Stimulated activated CD4-positive, alpha-beta T cell treated with anti-CD3 and anti-CD28 coated beads, Interleukin-1b, Interleukin-23, amount 100 ng/mL, for 1 hour (primary cell): Measurements from ENCODE around the gene TSHZ2.

Experiments used
- DNase-seq, 2 donors: peaks; one replicate each; pipeline ENCODE4 v3.0.0-alpha.2; 2020; ENCODE audit warnings: low read depth in 2 of 2

Gene TSHZ2

DNA sequence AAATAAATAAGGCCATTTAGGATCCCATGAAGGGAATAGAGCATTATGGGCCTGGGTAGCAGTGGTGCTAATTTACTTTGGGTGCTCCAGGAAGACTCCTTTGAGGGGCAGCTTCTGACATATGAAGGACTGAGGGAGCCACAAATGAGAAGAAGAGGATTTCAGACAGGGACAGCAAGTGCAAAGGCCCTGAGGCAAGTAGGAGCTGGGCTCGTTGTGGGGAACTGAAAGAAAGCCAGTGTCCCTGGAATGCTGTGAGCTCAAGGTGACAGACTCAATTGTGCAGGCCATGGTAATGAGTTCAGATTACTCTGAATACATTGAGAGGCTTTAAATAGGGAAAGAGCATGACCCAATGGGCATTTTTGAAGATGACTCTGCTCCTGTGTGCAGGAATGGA is 307.6 kb downstream of the TSHZ2 start:
- DNase-seq, result no peak

DNA sequence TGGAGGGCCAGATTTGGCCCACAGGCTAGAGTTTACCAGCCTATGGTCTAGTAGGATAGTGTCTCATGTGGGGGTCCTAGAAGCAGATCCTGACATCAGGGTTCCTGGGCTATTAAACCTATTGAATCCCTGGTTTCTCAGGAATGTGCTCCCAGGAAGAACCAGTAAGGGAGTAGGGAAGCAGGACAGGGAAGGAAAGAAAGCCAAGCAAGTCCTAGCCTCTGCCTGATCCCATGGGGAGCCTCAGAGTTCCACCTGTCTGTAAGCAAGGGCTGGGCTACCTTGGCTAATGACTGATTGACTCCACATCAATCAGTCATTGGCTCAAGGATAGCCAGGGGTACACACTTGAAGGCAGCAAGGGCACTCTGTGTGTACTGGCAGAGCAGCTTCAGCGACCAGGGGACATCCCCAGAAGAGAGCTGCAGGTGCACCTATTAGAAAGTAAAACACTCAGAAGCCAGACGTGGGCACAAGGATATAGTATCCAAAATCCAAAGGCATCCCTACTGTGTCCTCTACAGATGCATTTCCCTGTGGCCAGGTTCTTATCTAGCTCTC is 309.5 kb downstream of the TSHZ2 start:
- DNase-seq, result no peak

DNA sequence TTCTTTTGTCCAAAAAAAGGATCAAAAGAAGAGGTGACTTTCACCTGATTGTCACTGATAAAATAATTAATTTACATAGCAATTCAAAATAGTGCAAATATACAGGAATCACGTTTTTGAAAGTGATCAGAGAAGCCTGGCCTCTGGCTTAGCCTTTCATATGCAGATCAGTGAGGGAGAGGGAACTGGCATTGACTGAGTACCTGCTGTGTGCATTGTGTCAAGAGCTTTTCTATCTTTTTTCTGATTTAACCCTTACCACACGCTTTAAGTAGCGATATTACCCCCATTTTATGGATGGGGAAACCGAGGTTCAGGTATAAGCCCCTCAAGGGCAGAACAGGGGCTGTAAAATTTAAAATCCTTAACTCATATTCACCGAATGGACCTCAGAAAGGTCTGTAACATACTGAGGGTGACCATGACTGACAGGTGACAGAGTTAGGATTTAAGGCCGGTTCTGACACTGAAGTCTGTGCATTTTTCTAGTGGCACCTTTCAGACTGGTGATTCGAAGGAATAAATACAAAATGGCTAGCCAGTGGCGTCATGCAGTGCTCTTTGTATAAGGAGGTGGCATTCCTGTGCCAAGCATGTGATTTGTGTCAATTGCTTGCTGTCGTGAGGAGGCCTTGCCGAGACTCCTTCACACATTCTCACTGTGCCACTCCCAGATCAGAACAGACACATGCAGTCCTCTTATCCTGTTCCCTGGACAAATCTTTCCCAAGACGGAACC is 310.2 kb downstream of the TSHZ2 start:
- DNase-seq, result no peak

DNA sequence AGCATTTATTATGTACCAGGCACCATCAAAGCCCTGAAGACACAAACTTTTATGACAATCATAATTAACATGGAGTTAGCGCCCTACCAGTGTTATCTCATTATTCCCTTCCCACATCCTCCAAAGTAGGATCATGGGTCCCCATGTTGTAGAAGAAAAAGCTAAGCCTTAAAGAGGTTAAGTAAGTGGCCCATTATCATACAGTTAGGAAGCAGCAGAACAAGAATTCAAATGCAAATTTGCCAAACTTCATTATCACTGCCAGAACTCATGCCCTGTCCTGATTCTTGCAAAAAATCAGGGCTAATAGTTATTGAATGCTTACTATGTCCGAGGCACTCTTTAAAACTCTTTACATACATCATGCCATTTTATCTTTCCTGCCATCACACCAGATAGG is 310.9 kb downstream of the TSHZ2 start:
- DNase-seq, result no peak

DNA sequence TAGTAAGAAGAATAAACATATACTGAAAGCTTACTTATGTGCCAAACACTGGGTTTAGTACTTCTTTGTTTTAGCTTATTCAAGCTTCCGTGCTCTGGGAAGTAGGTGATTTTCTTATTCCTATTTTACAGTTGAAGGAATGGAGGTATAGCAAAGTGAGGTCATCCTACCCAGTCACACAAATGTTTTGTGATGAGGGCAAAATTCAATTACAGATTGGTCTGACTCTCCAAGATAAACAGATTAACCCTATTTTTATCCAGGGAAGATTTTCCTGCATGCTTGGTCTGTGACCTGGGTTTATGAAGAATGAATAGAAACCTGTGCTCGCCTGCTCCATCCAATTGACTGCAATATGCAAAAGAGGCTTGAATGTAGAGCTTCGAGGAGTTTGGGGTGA is 311.4 kb downstream of the TSHZ2 start:
- DNase-seq, result no peak

DNA sequence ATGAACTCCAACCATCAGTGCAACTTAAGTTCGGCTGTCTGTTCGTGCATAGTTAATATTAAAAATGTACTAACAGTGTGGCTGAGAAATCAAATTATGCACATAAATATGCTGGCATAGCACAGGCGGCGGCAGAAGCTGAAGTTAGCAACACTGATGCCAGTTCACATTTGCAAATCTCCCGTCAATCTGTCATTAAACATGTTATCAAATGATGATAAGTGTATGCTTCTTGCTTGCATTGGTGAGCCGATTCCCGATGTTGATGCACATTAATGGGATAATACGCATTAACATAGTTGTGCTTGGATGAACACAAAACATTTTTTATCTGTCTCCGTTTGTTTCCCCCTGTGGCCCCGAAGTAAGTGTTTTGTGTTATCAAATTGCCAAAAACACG is 312.1 kb downstream of the TSHZ2 start:
- DNase-seq, result no peak

DNA sequence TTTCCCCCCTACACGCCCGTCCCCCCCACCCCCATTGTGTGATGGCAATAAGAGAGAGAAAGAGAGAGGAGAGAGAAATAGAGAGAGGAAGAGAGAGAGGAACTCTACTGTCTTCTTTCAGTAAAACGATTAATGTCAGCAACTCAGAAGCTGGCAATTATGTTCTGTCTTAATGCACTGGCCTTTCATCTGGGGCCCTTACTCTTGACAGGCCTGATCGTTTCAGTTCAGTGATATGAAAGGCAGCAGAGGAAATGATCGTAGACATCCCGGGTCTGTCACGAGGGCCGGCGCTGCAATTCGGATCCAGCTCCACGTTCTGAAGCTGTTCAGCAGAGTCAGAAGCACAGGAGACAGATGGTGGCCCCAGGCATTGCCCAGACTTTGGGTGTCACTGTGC is 312.5 kb downstream of the TSHZ2 start:
- DNase-seq, result no peak

DNA sequence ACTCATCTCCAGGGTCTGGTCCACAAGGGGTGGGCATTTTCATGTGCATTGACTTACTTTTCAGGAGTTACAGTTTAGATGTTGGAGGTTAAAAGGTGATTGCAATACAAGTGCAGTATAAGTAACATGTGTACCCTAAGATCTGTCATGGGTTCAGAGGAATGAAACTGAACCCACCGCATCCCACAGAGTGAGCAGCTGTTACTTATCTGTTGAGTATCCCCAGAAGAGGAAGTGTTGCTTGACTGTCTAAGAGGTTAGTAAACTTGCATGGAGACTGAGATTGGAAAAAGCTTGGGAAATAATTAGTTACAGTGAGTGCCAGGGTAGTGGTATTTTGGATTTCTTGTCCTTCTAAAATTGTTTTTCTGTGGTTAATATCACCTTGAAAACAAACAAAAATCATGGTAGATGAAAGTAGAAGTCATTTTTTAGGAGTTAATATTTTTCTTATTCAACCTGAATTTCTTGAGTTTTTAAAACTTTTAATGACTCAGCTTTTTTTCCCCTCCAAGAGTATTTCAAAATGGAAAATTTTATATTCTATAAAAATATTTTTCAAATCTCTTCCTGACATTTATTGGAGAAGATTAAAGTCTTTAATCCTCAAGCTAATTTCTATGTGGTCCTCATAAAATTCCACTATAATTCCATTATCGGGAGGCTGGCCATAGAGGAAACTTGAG is 315.3 kb downstream of the TSHZ2 start:
- DNase-seq, result no peak

DNA sequence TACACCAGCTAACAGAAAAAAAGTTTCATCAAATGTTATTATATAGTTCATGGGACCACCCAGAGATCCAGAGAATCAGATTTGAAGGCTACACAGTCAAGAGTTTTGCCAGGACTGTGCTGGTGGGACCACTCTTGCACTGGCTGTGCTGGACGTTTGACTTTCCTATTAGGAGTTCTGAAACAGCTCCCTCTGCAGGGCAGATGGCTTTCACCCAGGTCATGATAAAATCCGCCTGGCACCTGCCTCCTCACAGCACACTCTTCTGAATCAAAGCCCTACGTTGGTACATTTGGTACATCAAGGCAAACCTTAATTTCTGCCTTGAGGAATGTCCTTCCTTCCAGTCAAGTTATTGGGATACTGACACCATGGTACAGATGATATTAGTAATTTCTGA is 319.4 kb downstream of the TSHZ2 start:
- DNase-seq, result no peak

DNA sequence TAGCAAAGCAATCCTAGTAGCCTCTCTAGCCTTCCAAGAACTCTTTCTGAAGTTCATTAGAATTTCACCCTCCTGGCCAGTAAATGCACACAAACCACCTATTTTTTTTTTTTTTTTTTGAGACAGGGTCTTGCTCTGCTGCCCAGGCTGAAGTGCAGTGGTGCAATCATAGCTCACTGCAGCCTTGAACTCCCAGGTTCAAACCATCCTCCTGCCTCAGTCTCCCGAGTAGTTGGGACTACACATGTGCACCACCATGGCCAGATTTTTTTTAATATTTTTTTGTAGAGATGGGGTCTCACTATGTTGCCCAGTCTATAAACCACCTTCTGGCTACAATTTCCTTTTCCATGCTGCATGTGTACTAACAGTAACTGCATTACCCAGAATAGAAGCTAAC is 320.2 kb downstream of the TSHZ2 start:
- DNase-seq, result no peak

DNA sequence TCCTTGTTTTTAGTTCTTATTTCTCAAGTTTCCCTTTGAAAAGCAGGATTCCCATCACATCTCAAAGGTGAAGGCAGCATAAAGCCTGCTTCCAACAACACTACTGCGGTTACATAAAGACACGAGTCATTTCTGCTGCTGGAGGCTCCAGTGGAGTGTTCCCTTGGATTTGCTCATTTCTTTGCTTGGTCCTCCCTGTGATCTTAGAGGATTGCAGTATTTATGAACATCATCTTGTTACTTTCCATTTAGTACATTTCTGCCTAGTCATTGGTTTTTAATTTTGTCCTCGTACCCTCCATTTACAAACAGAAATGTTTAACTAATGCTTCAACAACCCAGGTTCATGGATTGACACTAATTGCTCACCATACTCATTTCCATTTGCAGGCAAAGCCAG is 322.6 kb downstream of the TSHZ2 start:
- no peak for DNase-seq

DNA sequence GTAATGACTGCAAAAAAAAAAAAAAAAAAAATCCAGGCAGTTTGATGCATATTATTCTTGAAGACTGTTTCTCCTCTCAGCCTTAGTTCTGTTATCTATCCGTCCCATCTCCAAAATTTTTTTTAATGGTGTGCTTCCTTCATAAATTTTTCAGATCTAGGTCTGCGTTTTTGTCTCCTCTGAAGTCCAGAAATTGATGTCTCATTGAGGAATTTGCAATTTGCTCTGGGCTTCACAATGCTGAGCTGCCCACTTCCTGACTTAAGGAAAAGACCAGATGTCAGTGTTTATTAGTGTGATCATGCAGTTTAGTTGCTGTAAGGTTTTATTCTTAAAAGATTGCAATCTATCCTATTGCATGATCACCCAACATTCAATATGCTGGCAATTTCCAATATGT is 323.9 kb downstream of the TSHZ2 start:
- DNase-seq, result no peak

DNA sequence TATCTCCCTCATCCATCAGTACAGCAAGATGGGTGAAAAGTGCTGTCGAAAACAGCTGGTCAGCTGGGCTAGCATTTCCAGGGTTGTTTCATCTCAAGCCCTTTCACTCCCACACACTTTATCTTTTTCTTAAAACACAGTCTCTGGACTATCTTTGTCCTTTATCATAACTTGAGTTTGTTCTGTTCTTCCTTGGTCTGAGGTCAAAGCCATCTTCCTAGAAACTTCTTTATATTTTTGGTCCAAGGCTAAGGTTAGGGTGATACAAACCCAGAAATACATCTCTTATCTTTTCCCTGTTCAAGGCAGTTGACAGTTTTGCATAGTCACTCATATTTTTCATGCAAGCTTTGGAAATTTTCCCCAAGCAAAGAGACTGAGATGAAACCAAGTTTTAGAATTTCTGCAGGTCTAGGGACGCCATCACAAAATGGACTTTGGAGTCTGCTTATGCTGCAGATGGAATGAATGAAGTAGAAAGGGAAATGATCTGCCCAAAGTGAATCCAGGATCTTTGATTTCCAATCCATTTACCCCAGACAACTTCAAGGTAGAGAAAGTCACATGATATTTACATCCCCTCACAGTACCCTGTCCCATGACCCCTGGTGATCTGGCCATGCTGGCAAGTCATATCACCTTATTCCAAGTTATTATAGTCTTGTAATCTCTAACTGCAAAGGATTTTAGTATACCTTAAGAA is 324.4 kb downstream of the TSHZ2 start:
- DNase-seq, result no peak

DNA sequence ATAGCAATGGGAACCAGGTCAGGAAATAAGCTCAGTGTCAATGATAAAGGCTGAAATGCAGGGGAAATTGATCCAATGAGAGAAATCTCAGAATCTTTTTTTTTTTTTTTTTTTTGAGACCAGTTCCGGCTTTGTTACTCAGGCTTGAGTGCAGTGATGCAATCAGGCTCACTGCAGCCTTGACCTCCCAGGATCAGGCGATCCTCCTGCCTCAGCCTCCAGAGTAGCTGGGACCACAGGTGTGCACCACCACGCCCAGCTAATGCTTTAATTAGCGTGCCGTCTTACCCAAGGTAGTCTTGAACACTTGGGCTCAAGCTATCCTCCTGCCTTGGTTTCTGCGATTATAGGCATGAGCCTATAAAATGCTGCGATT is 325.0 kb downstream of the TSHZ2 start:
- DNase-seq, result no peak

DNA sequence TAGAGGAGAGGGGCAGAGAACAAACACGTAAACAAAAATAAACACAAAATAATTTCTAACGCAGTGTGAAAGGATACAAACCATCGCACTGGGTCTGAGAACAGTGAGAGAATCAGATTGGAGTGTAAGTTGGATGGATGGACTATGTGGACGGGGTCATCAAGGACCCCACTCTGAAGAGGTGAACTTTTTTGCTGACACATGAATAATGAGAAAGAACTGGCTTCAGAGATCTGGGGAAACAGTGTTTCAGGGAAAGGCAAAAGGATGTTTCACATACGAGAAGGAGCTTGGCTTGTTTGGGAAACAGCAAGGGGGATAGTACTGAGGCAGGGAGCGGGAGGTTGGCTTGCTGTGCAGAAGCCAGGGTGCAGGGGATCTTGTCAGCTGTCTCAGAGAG is 326.1 kb downstream of the TSHZ2 start:
- no peak for DNase-seq

DNA sequence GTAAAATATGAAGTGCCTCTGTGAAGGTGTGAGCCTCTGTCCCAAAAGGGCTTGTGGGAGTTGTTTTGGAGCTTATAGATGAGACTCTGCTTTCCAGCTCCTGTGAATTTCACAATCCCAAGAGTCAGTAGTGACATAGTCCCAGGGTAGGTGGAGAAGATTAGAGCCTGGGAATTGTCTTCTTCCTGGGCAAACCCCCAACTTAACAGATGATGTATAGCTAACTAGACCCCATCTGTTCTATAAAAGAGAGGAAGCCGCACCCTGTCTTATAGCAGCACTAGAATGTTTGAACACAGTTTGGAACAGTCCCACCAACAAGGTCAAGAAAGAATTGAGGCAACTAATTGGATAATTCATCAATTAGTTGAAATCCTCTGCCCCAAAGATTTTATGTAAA is 326.8 kb downstream of the TSHZ2 start:
- no peak for DNase-seq

DNA sequence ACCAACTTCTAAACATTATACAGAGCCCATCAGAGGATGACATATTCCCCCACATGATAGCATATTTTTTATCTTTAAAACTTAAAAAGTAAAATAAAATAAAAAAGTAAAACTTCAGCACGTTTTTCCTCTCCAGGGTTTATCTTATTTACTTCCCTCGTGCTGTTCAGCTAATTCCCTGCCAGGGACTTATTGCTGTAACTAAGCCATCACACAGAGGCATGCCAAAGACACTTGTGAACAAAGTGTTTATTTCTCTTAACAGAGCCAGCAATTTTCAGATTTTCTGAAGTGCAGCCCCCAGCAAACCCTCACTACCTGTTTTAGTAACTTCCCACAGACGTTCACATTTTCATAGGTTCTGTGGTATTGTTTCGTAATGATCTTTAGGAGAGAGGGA is 327.7 kb downstream of the TSHZ2 start:
- DNase-seq, result no peak

DNA sequence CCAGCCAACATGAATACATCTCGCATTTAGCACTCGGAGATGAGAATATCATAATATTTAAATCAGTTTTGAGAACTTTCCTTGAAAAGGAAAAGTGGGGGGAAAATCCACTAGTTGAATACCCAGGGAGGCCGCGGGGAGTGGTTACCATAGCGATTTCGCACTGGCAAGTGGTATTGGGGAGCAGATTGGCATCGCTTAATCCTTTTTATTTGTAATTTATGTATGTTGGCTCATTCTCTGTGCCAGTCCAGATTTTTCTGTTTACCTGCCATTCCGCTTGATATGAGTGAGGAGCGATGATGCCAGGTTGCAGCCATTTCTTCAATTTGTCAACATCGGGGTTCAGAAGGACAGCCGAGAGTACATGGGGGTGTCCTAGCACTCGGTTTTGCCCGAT is 329.7 kb downstream of the TSHZ2 start:
- DNase-seq, result no peak

DNA sequence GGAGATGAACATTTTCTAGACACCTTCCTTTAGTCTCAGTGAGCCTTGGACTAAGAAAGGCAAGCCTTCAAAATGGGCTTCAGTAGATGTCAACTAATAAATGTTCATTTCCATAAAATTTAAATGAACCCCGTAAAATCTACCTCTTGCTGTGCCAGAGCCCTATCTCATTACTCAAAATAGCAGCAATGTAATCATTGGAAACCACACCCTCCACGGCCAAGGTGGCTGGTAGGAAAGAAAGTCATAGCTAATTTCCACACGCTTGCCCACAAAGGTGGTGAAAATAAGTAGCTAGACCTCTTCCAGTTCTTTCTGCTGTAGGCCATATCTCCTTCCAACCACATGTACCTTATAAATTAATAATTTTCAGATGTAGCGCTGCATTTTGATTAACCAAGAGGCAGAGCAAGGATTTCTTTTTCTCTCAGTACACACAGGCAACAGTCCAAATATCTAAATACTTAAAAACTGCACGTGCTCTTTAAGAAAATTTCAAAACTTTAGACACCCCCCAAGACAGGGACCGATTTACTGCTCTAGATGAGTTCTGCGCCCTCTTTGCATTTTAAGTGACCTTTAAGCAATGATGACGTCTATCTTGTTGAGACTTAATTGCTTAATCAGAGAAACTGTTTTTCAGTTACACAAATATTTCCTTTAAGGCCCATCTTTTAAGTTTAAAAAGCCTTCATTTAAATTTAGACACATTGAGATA is 330.7 kb downstream of the TSHZ2 start:
- no peak for DNase-seq

DNA sequence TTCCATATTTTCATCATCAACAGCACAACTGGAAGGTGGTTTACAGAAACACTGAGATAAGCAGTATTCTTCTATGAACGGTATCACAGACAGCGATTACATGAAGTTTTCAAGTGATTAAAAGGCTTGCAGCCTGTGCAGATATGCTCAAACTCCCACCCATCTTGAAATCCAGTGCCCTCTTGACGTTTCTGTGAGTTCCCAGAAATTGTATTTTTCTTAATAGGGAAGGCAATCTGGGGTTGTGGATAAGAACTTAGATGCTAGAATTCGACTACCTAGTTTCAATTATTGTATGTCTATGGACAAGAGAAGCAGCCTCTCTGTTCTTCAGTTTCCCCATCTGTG is 331.2 kb downstream of the TSHZ2 start:
- DNase-seq, result no peak

DNA sequence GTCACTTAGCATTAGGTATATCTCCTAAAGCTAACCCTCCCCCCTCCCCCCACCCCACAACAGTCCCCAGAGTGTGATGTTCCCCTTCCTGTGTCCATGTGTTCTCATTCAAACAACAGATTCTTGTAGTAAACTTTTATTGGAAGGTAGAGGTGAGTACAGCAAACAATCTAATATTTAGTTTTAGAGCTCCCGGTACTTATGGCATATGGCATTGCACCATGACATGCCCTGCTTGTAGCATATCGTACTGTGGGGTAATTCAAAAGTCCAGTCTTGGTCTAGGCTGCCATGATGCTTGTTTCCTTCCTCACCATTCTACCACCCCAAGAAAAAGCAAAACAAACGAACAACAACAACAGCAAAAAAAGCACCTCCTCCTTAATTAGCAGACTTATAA is 332.0 kb downstream of the TSHZ2 start:
- no peak for DNase-seq

DNA sequence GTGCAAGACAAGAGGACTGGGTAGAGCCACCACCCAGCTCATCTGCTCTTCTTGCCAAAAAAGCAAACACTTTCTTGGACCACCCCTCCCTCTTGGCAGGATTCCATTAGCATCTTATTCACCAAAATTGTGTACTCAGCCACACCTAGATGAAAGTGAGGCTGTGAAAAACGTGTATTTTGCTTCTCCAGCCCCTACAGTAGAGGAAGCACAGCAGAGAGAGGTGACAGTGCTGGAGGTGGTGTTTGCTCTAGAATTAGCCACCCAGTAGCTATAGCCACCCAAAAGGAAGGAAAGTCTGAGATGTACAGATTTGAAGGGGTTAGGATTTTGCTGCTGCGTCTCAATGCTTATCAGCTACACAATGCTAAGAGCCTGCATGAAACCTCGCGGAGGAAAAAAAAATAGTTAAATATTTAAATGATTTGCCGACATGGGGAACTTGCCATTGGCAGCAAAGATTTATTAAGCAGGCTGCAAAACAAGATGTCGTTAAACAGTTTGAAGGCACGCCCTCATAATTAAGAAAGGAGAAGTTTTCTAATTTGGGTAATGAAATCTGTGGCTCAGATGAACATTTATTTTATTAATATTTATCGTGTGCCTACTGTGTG is 334.1 kb downstream of the TSHZ2 start:
- no peak for DNase-seq
